Panc1 (cell line): ENCODE data around the gene MARK3. TPM values are rescaled to one million over a fixed set of nuclear protein-coding genes. Genes with fewer than 3 reads are reported as not detected.

Experiments
- ATAC-seq: fragments of 200-7000 bp; cut with Tn5 transposase; 2 replicates; pipeline ENCODE4 v1.9.1; 2020; ENCODE audit warnings: mild to moderate bottlenecking, moderate library complexity
- BruUV-seq: library from RNA; stranded (reverse); fragments of 400-500 nt; replicated peaks from 2 replicates; lab custom pipeline; 2021; lab: Mats Ljungman, UMichigan
- CTCF ChIA-PET: fragments of 300-600 bp; sonication (Branson Sonifier 250); formaldehyde crosslinking; loops from one replicate; lab custom pipeline; 2022; ENCODE audit warnings: antibody characterized with exemption; lab: Charles Lee
- POLR2A ChIA-PET: fragments of 300-600 bp; sonication (Branson Sonifier 250); formaldehyde crosslinking; loops from one replicate; lab custom pipeline; 2022; ENCODE audit warnings: antibody characterized with exemption; lab: Charles Lee
- DNase-seq: peaks from one replicate; pipeline ENCODE4 v3.0.0-alpha.2; 2010; ENCODE audit warnings: low read depth, low spot score
- H3K27ac ChIP-seq: 2 replicates; pipeline ENCODE4 v1.5.1; 2011; ENCODE audit warnings: mild to moderate bottlenecking, low read length, inconsistent platforms
- H3K27me3 ChIP-seq: fragments of 200-500 bp; sonication (Bioruptor generic); 2 replicates; pipeline ENCODE4 v1.6.0; 2014; ENCODE audit warnings: low read length, inconsistent platforms; ENCODE audit not compliant: control insufficient read depth, insufficient read depth
- H3K36me3 ChIP-seq: fragments of 200-500 bp; sonication (Bioruptor generic); 2 replicates; pipeline ENCODE4 v1.5.1; 2014; ENCODE audit warnings: inconsistent platforms, mild to moderate bottlenecking, low read length, moderate library complexity; ENCODE audit not compliant: control insufficient read depth, insufficient read depth
- H3K4me1 ChIP-seq: 2 replicates; pipeline ENCODE4 v1.5.1; 2011; ENCODE audit warnings: inconsistent platforms, mild to moderate bottlenecking, low read length, moderate library complexity; ENCODE audit not compliant: control insufficient read depth, insufficient read depth
- H3K4me3 ChIP-seq, 2 experiments: 2 replicates each; pipeline ENCODE4 v1.5.1; 2011 to 2012; ENCODE audit warnings: low read depth in 2 of 2, low read length in 2 of 2, mild to moderate bottlenecking in 2 of 2, inconsistent platforms in 1 of 2, moderate library complexity in 1 of 2
- H3K9me3 ChIP-seq: fragments of 200-500 bp; sonication (Bioruptor generic); 2 replicates; pipeline ENCODE4 v1.5.1; 2014; ENCODE audit warnings: low read depth, mild to moderate bottlenecking, inconsistent platforms, low read length, moderate library complexity; ENCODE audit not compliant: control insufficient read depth, insufficient read depth
- CTCF ChIP-seq: fragments of 450-650 bp; IDR thresholded peaks from 2 replicates; pipeline ENCODE4 v1.5.1; 2017; ENCODE audit warnings: mild to moderate bottlenecking
- POLR2AphosphoS5 ChIP-seq: IDR thresholded peaks from 2 replicates; pipeline ENCODE4 v1.6.1; 2012; ENCODE audit warnings: mild to moderate bottlenecking, low read depth, low read length, moderate library complexity
- SIN3A ChIP-seq: IDR thresholded peaks from 2 replicates; pipeline ENCODE4 v1.6.1; 2012; ENCODE audit warnings: low read depth, mild to moderate bottlenecking, low read length, moderate library complexity, borderline replicate concordance; ENCODE audit not compliant: insufficient read depth
- TCF7L2 ChIP-seq: IDR thresholded peaks from 2 replicates; pipeline ENCODE4 v1.6.1; 2011; ENCODE audit warnings: mild to moderate bottlenecking, low read depth, low read length, inconsistent platforms
- in situ Hi-C: cut with HindIII; loops from 2 replicates; pipeline ENCODE4 v1.10.0; 2016; ENCODE audit warnings: low sequenced_read_pairs, low pct_unique_long_range_greater_than_20kb
- intact Hi-C: fragments of 100-400 bp; cut with micrococcal nuclease; formaldehyde crosslinking; loops from one replicate; pipeline ENCODE4 v1.10.0; 2022; ENCODE audit not compliant: unreplicated experiment
- total RNA-seq: library from RNA; stranded (reverse); gene quantifications from one replicate; pipeline ENCODE4 v1.2.1, GENCODE V29; 2021; ENCODE audit not compliant: unreplicated experiment
- TF ChIP-seq, protein P1 (sequence below), 2 experiments: IDR thresholded peaks; 2 replicates each; pipeline ENCODE4 v1.6.1; 2011 to 2012; ENCODE audit warnings: low read depth in 2 of 2, control low read depth in 1 of 2, low read length in 1 of 2, mild to moderate bottlenecking in 1 of 2, moderate library complexity in 1 of 2; ENCODE audit not compliant: insufficient read depth in 1 of 2

The MARK3 gene
- total RNA-seq, 1 experiment from 2014 or later: 56.1 TPM

- in situ Hi-C loops: no loop called here
- intact Hi-C loops: no loop called here
- CTCF ChIA-PET: interaction anchor here (1.2 kb wide), 1 partner anchor 12 kb away, joined by 3 read pairs; no protein-coding TSS in a partner anchor
- Histone ChIP-seq H3K27me3 (no peaks in the 10 kb centered on the region), H3K36me3 (peaks cover 4% of the 10 kb centered on the region; the same call in 1 of the 2 replicates), H3K4me3 (peak overlapping the region in 1 of 2 experiments; percentile 94; a peak in 2 of 4 replicates), H3K4me1 (peaks cover 28% of the 10 kb centered on the region), H3K9me3 (no peaks in the 10 kb centered on the region), H3K27ac (0 out of 2 replicates have a peak overlapping the region, but pooled peaks have one; percentile 17)
- no peak for TF ChIP-seq CTCF
- TF ChIP-seq, protein P1, sequence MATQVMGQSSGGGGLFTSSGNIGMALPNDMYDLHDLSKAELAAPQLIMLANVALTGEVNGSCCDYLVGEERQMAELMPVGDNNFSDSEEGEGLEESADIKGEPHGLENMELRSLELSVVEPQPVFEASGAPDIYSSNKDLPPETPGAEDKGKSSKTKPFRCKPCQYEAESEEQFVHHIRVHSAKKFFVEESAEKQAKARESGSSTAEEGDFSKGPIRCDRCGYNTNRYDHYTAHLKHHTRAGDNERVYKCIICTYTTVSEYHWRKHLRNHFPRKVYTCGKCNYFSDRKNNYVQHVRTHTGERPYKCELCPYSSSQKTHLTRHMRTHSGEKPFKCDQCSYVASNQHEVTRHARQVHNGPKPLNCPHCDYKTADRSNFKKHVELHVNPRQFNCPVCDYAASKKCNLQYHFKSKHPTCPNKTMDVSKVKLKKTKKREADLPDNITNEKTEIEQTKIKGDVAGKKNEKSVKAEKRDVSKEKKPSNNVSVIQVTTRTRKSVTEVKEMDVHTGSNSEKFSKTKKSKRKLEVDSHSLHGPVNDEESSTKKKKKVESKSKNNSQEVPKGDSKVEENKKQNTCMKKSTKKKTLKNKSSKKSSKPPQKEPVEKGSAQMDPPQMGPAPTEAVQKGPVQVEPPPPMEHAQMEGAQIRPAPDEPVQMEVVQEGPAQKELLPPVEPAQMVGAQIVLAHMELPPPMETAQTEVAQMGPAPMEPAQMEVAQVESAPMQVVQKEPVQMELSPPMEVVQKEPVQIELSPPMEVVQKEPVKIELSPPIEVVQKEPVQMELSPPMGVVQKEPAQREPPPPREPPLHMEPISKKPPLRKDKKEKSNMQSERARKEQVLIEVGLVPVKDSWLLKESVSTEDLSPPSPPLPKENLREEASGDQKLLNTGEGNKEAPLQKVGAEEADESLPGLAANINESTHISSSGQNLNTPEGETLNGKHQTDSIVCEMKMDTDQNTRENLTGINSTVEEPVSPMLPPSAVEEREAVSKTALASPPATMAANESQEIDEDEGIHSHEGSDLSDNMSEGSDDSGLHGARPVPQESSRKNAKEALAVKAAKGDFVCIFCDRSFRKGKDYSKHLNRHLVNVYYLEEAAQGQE (IDR thresholded peaks at IDR 0.05; ENCODE audit: insufficient read depth in 1 of 2, low read depth in 2 of 2, low read length in 1 of 2): peak; percentile 85 to 92
- DNase-seq: no peak
- TSS peak; percentile 82 for BruUV-seq
- ATAC-seq: no peak
- POLR2A ChIA-PET: interaction anchor here (1.0 to 1.2 kb wide), 2 partner anchors 8 to 10 kb away, joined by 3 to 4 read pairs; no protein-coding TSS in a partner anchor
Measured at GRCh38 chr14:103530390-103530789, 145.2 kb downstream of the MARK3 start.

DNA sequence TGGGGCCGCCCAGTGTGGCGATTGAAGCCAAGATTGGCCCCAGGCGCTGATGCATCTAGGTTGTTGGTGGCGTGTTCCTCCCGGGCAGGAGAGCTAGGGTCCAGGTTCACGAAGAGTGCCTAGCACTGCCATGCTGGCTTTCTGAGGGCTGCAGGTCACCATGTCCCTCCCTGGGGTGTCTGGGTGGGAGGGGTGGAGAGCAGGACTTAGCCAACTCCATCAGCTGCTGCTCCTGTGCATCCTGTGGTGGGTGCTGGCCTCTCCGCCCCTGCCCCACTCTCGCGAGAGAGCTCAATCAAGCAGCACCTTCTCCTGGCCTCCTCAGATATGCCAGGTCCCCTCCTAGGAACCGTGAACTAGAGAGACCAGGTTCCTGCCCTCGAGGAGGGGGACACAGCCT lies 145.6 kb downstream of the MARK3 start:
- no peaks in the 10 kb centered on the region for H3K27me3 ChIP-seq
- no peak overlapping the region for H3K27ac ChIP-seq
- H3K4me1 ChIP-seq: peaks cover 25% of the 10 kb centered on the region
- no peaks in the 10 kb centered on the region for H3K9me3 ChIP-seq
- TF ChIP-seq POLR2AphosphoS5: no peak
- TF ChIP-seq CTCF: no peak
- TF ChIP-seq, protein P1 (IDR thresholded peaks at IDR 0.05; ENCODE audit: insufficient read depth in 1 of 2, low read depth in 2 of 2, low read length in 1 of 2): no peak
- TF ChIP-seq SIN3A: no peak
- TF ChIP-seq TCF7L2: no peak
- H3K4me3 ChIP-seq: no peak overlapping the region
- intact Hi-C loops: no loop called here
- ATAC-seq (no peak), DNase-seq (no peak)
- ChIA-PET CTCF (interaction anchor here (1.2 kb wide), 1 partner anchor 12 kb away, joined by 3 read pairs; no protein-coding TSS in a partner anchor), POLR2A (interaction anchor here (0.5 to 1.2 kb wide), 3 partner anchors 8 to 19 kb away, joined by 3 to 8 read pairs (median 4); no protein-coding TSS in a partner anchor)
- no TSS peak for BruUV-seq
- H3K36me3 ChIP-seq: peaks cover 4% of the 10 kb centered on the region; the same call in 1 of the 2 replicates
- in situ Hi-C loops: no loop called here
